HG02885 (cell line): ENCODE measurements around the gene TMEM62.
"Not testable (repeated sequence)": the region's sequence is repeated elsewhere in the genome, so short reads cannot be mapped to it uniquely, and the experiment has no call there.

Experiments
- ATAC-seq: cut with Tn5 transposase; IDR thresholded peaks from one replicate; pipeline ENCODE4 v1.9.1; 2021; ENCODE audit warnings: mild to moderate bottlenecking; ENCODE audit not compliant: unreplicated experiment, poor library complexity

TMEM62 gene

GRCh38 chr15:43169888-43170287, 36.5 kb downstream of the TMEM62 start:
- no peak for ATAC-seq

GRCh38 chr15:43175656-43176309, 42.4 kb downstream of the TMEM62 start:
- not testable (repeated sequence) for ATAC-seq

DNA sequence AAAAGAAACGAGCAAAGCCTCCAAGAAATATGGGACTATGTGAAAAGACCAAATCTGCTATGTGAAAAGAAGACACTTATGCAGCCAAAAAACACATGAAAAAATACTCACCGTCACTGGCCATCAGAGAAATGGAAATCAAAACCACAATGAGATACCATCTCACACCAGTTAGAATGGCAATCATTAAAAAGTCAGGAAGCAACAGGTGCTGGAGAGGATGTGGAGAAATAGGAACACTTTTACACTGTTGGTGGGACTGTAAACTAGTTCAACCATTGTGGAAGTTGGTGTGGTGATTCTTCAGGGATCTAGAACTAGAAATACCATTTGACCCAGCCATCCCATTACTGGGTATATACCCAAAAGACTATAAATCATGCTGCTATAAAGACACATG, 43.8 kb downstream of the TMEM62 start:
- not testable (repeated sequence) for ATAC-seq

GRCh38 chr15:43183270-43183669, 49.9 kb downstream of the TMEM62 start:
- ATAC-seq, result no peak

DNA sequence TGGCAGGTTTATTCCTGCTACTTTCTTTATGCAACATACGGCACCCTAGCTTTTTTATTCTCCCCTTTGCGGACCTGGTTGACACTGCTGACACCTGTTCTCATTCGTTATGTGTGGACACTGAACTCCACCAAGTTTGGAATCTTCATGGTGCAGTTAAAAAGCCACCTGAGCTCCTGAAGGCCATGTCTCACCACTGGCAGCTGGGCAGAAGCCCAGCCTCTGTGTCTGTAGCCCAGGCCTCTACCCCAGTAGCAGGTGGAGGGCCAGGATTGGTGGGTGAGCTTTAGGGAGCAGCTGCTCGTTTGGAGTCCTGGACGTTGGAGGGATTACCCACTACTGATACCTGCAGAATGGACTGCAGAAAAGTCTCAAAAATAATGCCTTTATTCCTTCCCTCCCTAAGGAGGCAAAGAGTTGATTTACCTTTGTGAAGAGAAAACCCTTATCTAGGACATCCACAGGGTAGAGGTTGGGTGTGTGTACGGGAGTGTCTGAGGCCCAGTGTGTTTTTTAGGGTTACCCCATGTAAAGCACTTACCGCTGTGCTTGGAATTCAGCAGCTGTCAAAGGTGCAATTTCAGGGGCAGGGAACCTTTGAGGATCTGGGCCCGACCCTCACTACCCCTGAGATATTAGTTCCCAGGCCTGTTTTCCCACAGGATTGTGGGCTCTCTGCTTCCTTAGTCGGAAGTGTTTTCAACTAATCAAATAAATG, 51.2 kb downstream of the TMEM62 start:
- no peak for ATAC-seq

DNA sequence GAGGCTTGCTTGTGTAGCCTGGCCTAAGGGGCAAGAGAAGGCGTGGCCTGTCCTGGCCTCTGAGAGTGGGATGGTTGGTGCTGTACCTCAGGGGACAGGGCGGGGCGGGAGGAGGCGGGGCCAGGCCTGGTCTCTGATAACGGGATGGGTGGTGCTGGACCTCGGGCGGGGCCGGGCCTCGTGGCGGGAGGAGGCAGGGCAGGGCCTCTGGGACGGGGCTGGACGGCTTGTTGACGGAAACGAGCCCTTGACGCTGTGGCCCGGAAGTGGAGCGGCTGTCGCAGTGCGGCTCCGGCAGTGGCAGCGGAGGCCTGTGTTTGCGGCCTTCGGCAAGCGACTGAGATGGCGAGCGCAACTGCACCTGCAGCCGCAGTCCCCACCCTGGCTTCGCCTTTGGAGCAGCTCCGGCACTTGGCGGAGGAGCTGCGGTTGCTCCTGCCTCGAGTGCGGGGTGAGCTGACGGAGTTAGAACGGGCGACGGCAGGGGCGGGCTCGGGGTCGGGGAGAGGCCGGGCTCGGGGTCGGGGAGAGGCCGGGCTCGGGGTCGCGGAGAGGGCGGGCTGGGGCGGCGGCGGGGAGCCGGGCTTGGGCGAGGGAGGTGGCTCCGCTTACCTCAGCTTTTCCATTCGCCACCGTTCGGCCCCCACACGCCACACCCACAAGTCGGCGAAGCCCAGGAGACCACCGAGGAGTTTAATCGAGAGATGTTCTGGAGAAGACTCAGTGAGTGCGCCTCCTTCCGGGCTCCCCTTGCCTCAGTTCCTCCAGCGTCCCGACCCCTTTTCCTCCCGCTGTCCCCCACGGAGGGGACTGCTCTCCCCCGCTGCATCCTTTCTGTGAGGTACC, 52.0 kb downstream of the TMEM62 start, which contains the start of gene CCNDBP1:
TSS of gene CCNDBP1 (plus strand) at position 247 of the 846 bp plus-strand sequence. CDS start at position 343, 96 bp downstream.
- peak; percentile 95 for ATAC-seq

DNA sequence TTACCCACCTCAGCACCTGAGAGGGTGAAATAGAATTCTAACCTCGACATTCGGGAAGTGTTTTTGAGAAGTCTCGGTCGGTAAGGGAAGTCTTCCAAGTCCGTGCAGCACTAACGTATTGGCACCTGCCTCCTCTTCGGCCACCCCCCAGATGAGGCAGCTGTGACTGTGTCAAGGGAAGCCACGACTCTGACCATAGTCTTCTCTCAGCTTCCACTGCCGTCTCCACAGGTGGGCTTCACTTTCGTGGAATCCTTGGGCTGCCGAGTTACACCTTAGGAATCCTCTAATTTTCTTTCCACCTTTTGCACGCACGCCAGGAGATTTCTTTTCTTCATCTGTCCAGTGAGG, 52.6 kb downstream of the TMEM62 start:
- ATAC-seq, result peak; percentile 9

GRCh38 chr15:43187544-43188155, 54.3 kb downstream of the TMEM62 start:
- ATAC-seq, result no peak

GRCh38 chr15:43189296-43189695, 55.9 kb downstream of the TMEM62 start:
- no peak for ATAC-seq

DNA sequence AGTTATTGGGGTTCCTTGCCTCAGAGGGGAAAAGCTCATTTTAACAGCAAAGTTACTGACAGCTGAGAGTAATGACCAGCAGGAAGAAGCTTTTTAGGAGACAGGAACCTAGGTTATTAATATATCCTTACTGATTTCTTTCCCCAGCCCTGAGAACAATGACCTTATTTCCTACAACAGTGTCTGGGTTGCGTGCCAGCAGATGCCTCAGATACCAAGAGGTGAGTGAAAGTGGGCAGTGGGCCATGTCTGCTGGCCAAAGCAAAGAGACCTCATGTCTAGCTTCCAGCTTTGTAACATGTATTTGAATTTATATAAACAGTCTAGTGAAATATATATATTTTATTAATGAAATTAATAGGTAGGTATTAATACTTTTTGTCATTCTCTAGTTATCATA, 56.8 kb downstream of the TMEM62 start:
- no peak for ATAC-seq

- ATAC-seq, result no peak
Measured at GRCh38 chr15:43193710-43194109, 60.3 kb downstream of the TMEM62 start.

DNA sequence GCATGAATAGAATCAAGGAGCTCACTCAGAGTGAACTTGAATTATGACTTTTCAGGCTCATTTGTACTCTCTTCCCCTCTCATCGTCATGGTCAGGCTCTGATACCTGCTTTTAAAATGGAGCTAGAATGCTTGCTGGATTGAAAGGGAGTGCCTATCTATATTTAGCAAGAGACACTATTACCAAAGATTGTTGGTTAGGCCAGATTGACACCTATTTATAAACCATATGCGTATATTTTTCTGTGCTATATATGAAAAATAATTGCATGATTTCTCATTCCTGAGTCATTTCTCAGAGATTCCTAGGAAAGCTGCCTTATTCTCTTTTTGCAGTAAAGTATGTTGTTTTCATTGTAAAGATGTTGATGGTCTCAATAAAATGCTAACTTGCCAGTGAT, 61.4 kb downstream of the TMEM62 start:
- ATAC-seq, result no peak

- ATAC-seq, result no peak
Measured at GRCh38 chr15:43196760-43197548, 63.6 kb downstream of the TMEM62 start.

GRCh38 chr15:43197773-43198172, 64.4 kb downstream of the TMEM62 start:
- ATAC-seq, result not testable (repeated sequence)

GRCh38 chr15:43198556-43198955, 65.2 kb downstream of the TMEM62 start:
- ATAC-seq, result not testable (repeated sequence)

DNA sequence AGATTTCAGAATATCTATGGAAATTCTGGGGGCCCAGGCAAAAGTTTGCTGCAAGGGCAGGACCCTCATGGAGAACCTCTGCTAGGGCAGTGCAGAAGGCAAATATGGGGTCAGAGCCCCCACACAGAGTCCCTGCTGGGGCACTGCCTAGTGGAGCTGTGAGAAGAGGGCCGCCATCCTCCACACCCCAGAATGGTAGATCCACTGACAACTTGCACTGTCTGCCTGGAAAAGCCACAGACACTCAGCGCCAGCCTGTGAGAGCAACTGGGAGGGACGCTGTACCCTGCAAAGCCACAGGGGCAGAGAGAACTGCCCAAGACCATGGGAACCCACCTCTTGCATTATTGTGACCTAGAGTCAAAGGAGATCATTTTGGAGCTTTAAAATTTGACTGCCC, 65.6 kb downstream of the TMEM62 start:
- no peak for ATAC-seq

DNA sequence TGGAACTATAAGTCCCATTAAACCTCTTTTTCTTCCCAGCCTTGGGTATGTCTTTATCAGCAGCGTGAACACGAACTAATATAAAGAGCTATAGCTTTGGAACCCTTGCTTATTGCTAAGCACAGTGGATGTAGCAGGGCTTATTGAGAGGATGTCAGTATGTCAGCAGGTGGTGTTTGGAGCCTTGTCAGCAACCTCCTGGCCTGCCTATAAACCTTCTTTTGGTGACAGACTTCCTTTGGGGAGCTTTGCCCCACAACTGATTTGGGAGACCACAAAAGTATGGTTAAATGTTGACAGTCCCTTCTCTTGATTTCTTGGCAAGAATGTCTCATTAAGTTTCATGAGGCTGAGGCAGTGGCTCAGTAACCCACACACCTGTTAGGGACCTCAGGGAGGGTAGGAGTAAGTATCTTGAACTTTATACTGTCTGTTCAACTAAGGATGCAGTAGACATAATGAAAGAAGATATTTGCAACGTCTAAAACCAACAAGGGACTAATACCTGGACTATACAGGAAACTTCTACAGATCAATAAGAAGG, 66.6 kb downstream of the TMEM62 start:
- no peak for ATAC-seq

DNA sequence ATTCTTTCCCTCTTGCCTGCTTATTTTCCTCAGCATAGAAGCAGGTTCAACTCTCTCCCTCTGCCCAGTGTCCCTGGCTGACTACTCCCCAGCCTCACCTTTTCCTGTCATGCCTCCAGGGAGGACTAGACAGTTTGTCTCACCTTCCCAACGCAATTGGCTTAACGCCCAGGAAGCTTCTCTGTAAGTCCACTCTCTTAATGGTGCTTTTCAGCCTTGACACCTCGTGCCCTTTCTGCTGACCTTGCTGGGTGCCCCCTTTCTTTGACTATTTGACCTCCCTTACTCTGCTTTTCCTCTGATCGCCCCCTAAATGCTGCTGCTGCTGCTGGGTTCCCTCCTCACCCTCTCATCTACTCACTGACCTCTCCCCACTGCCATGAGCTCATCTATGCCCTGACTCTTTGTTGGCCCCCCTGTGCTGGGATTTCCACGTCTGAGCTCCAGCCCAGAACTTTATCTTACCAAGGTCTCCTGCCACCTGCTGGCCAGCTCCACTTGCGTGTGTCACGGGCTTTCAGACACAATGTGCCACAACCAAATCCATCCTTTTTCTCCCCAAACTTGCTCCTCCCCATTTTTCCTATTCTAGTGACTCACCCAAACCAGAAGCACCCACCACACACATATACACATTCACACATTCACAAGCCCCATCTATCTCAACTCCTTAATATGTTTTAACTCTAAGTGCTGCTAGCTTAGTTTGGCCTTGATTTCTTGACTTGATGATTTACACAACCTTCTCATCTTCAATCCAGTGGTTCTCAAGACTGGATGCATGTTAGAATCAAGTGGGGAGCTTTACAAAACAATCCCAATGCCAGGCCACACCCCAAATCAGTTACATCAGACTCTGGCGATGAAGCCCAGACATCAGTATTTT, 70.9 kb downstream of the TMEM62 start:
- ATAC-seq, result no peak

- ATAC-seq, result no peak
Measured at GRCh38 chr15:43206054-43206453, 72.7 kb downstream of the TMEM62 start.
